ENCODE results near the gene C3orf20. TPM values are rescaled to one million over a fixed set of nuclear protein-coding genes. Genes with fewer than 3 reads are reported as not detected.

The C3orf20 gene
- total and polyA plus RNA-seq, 4 experiments from 2014 or later, result 0.38 to 0.44 TPM; not detected in 2

DNA sequence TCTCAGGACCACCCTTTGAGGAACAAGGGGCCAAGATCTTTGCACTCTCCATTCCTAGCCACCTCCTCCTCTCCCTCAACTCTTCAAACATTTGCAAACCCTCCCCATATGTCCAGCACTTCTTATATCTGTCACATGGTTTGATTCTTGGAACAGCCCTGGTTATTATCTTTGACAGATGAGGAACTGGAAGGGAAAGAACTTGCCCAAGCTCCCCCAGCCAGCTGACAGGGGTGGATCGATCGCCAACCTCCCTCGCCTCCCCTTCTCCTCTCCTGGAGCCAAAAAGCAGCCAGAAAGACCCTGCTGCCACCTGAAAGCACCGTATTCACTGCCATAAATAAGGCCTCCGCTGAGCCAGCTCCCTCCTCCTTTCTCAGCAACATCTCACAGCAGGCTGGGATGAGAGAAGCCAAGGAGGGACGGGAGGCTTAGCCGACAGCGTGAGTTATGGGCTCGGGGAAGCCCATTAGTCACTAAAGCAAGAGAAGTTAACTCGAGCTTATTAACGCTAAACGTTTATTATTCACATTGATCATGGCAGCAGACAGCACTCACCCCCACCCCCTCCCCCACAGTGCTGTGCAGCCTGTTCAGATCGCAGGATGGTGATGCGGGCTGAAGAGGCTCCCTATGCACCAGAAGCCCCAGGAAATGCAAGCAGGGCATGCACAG, 121.6 kb downstream of the C3orf20 start:
- Mint-ChIP-seq H3K9me3 (peaks cover 0 to 5% (median 0%) of the 10 kb centered on the region in 8 donors), H3K27ac (peak overlapping the region in 1 of 7 donors; percentile 48), H3K36me3 (no peaks in the 10 kb centered on the region), H3K4me3 (no peak overlapping the region), H3K27me3 (peaks cover 2 to 7% of the 10 kb centered on the region in 2 donors), H3K4me1 (no peaks in the 10 kb centered on the region)
- intact Hi-C loops (cut with micrococcal nuclease), result no loop called here
- H3K4me1 ChIP-seq (ENCODE audit: insufficient read depth, low read length), result no peaks in the 10 kb centered on the region
- no peak overlapping the region for H3K4me3 ChIP-seq (ENCODE audit: low read length in 2 of 2)
- ChIA-PET POLR2A (ENCODE audit: partially characterized antibody) (no interaction called here), CTCF (ENCODE audit: partially characterized antibody) (interaction anchor here (0.8 kb wide), 1 partner anchor 125 kb away, joined by 3 read pairs; no protein-coding TSS in a partner anchor)
- H3K9me3 ChIP-seq (ENCODE audit: control insufficient read depth in 1 of 2, low read length in 2 of 2), result no peaks in the 10 kb centered on the region
- H3K27ac ChIP-seq (ENCODE audit: low read depth, low read length), result no peak overlapping the region
- no peaks in the 10 kb centered on the region for H3K36me3 ChIP-seq (ENCODE audit: insufficient read depth, low read length)
- DNase-seq, result no peak
- no peaks in the 10 kb centered on the region for H3K27me3 ChIP-seq (ENCODE audit: insufficient read depth, low read length)

DNA sequence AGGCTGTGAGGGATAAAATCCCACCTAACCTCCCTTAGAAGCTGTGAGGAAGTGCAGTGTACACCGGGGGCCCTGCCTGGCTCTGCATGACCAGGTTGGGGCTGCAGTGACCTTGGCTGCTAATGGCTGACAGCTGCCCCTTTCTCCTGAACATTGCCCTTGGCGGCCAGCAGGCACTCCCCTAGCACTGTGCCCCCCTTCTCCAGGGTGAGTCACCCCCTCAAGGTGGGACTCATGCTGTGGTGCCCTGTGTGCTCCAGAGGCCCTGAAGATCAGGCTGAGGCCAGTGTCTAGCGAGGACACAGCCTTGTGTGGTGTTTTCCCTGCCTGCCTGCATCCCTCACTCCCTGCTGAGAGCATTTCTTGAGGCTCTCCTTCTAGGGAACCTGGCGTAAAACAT, 122.8 kb downstream of the C3orf20 start:
- Histone ChIP-seq H3K9me3 (ENCODE audit: control insufficient read depth in 1 of 2, low read length in 2 of 2) (no peaks in the 10 kb centered on the region), H3K4me3 (ENCODE audit: low read length in 2 of 2) (no peak overlapping the region), H3K27ac (ENCODE audit: low read depth, low read length) (no peak overlapping the region), H3K27me3 (ENCODE audit: insufficient read depth, low read length) (no peaks in the 10 kb centered on the region), H3K4me1 (ENCODE audit: insufficient read depth, low read length) (no peaks in the 10 kb centered on the region), H3K36me3 (ENCODE audit: insufficient read depth, low read length) (no peaks in the 10 kb centered on the region)
- Mint-ChIP-seq H3K4me1 (no peaks in the 10 kb centered on the region), H3K27ac (no peak overlapping the region), H3K27me3 (peaks cover 2 to 6% of the 10 kb centered on the region in 2 donors), H3K4me3 (no peak overlapping the region), H3K36me3 (no peaks in the 10 kb centered on the region), H3K9me3 (peaks cover 0 to 5% (median 0%) of the 10 kb centered on the region in 8 donors)
- ChIA-PET POLR2A (ENCODE audit: partially characterized antibody) (no interaction called here), CTCF (ENCODE audit: partially characterized antibody) (no interaction called here)
- intact Hi-C loops (cut with micrococcal nuclease), result no loop called here
- DNase-seq, result no peak

DNA sequence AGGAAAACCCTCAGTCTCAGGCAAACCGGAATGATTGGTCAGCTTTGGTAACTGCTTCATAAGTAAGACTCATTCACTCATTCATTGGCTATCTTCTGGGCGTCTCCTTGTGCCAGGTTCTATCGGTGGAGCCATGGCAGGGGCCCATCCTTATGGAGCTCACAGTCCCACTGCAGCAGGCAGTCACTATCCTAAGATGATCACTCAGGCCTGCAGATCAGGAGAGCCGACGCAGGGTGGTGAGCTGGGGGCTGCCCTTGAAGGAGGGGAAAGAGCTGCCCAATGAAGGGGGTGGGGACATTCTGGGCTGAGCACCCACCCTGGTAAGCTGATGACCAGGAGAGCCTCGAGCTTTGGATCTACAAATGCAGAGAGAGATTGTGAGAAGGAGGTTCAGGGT, 123.3 kb downstream of the C3orf20 start:
- Histone ChIP-seq H3K36me3 (ENCODE audit: insufficient read depth, low read length) (no peaks in the 10 kb centered on the region), H3K4me1 (ENCODE audit: insufficient read depth, low read length) (no peaks in the 10 kb centered on the region), H3K27me3 (ENCODE audit: insufficient read depth, low read length) (no peaks in the 10 kb centered on the region), H3K27ac (ENCODE audit: low read depth, low read length) (no peak overlapping the region), H3K4me3 (ENCODE audit: low read length in 2 of 2) (no peak overlapping the region), H3K9me3 (ENCODE audit: control insufficient read depth in 1 of 2, low read length in 2 of 2) (no peaks in the 10 kb centered on the region)
- peaks cover 0 to 5% (median 0%) of the 10 kb centered on the region in 8 donors for H3K9me3 Mint-ChIP-seq
- POLR2A ChIA-PET (ENCODE audit: partially characterized antibody), result no interaction called here
- H3K4me3 Mint-ChIP-seq, result no peak overlapping the region
- peaks cover 2 to 6% of the 10 kb centered on the region in 2 donors for H3K27me3 Mint-ChIP-seq
- no peak overlapping the region for H3K27ac Mint-ChIP-seq
- H3K4me1 Mint-ChIP-seq, result no peaks in the 10 kb centered on the region
- intact Hi-C loops (cut with micrococcal nuclease), result no loop called here
- no peaks in the 10 kb centered on the region for H3K36me3 Mint-ChIP-seq
- no peak for DNase-seq
- CTCF ChIA-PET (ENCODE audit: partially characterized antibody), result no interaction called here

DNA sequence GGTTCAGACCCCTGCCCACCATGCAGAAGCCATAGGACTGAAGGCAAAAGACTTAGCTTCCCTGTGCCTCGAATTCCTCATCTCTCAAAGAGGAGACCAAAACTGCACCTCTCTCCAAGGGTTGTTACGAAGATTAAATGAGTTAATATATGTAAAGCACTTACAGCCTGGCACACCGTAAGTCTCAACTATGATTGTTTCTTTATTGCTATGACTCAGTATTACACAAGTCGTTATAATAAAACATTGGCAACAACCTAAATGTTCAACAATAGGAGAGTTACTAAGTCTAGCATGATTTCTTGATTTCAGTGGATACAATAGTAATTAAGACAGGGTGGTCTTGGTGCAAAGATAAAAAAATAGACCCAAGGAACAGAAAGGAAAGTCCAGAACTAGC, 124.2 kb downstream of the C3orf20 start:
- intact Hi-C loops (cut with micrococcal nuclease), result no loop called here
- Histone ChIP-seq H3K4me3 (ENCODE audit: low read length in 2 of 2) (no peak overlapping the region), H3K9me3 (ENCODE audit: control insufficient read depth in 1 of 2, low read length in 2 of 2) (no peaks in the 10 kb centered on the region), H3K36me3 (ENCODE audit: insufficient read depth, low read length) (no peaks in the 10 kb centered on the region), H3K27ac (ENCODE audit: low read depth, low read length) (no peak overlapping the region), H3K27me3 (ENCODE audit: insufficient read depth, low read length) (no peaks in the 10 kb centered on the region), H3K4me1 (ENCODE audit: insufficient read depth, low read length) (no peaks in the 10 kb centered on the region)
- H3K36me3 Mint-ChIP-seq, result no peaks in the 10 kb centered on the region
- peaks cover 5 to 7% of the 10 kb centered on the region in 2 donors for H3K27me3 Mint-ChIP-seq
- ChIA-PET CTCF (ENCODE audit: partially characterized antibody) (no interaction called here), POLR2A (ENCODE audit: partially characterized antibody) (no interaction called here)
- peaks cover 0 to 5% (median 0%) of the 10 kb centered on the region in 8 donors for H3K9me3 Mint-ChIP-seq
- no peak overlapping the region for H3K4me3 Mint-ChIP-seq
- DNase-seq, result no peak
- no peaks in the 10 kb centered on the region for H3K4me1 Mint-ChIP-seq
- no peak overlapping the region for H3K27ac Mint-ChIP-seq

DNA sequence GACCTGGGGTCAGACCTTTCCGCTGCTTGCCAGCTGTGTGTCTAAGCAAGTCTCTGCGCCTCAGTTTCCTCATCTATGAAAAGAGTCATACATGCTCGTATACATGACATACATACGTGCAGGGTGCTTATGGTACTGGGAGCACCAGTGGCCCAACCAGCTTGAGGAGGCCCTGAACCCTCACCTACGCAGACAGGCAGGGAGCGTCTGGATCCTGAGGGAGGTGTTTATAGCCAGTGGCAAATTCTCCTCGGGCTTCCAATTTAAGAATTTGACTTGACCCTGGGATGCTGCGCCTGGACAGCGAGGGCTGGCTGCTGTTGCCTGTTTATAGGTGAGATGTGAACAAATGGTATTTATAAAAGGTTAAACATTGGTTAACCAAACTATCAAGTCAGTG, 126.1 kb downstream of the C3orf20 start:
- no peaks in the 10 kb centered on the region for H3K9me3 ChIP-seq (ENCODE audit: control insufficient read depth in 1 of 2, low read length in 2 of 2)
- no peaks in the 10 kb centered on the region for H3K36me3 ChIP-seq (ENCODE audit: insufficient read depth, low read length)
- peaks cover 0 to 1% (median 0%) of the 10 kb centered on the region in 4 donors for H3K4me1 Mint-ChIP-seq
- intact Hi-C loops (cut with micrococcal nuclease), result no loop called here
- ChIA-PET POLR2A (ENCODE audit: partially characterized antibody) (no interaction called here), CTCF (ENCODE audit: partially characterized antibody) (no interaction called here)
- H3K27me3 Mint-ChIP-seq, result peaks cover 9 to 14% of the 10 kb centered on the region in 2 donors
- H3K27me3 ChIP-seq (ENCODE audit: insufficient read depth, low read length), result no peaks in the 10 kb centered on the region
- peaks cover 0 to 7% (median 0%) of the 10 kb centered on the region in 8 donors for H3K9me3 Mint-ChIP-seq
- no peak overlapping the region for H3K4me3 Mint-ChIP-seq
- no peak for DNase-seq
- H3K4me3 ChIP-seq (ENCODE audit: low read length in 2 of 2), result no peak overlapping the region
- H3K27ac Mint-ChIP-seq, result no peak overlapping the region
- no peaks in the 10 kb centered on the region for H3K36me3 Mint-ChIP-seq
- no peak overlapping the region for H3K27ac ChIP-seq (ENCODE audit: low read depth, low read length)
- no peaks in the 10 kb centered on the region for H3K4me1 ChIP-seq (ENCODE audit: insufficient read depth, low read length)

DNA sequence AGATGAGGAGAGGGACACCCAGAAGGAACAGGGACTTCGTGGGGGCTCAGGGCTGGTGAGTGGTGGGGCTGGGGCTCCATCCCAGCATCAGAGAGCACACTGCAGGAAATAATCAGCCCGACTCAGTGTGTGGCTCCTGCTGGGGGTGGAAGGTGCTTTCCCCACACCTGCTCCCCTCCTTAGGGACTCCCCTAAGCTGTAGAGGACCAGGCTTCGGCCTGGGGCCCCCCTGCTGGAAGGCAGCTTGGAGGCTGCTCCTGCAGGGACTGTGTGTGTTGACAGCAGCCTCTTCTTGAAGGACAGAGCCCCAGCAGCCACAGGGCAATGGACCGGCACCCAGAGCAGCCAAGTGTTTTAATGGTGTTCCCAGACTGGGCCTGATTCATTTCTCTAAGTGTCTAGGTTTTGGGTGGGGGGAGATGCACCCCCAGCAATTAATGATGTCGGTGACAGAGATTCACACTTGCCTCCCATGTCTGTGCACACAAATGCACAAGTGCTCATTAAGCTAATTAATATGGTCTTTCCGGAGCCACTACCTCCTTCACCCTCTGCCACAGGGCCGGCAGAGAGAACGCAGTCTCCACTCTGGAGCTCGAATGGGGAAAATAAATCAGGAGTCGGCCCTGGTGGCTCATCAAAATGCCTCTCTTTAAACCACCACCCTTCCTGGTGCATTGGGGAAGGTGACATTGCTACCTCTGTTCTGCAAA, 126.9 kb downstream of the C3orf20 start:
- DNase-seq, result no peak
- Histone ChIP-seq H3K27ac (ENCODE audit: low read depth, low read length) (no peak overlapping the region), H3K27me3 (ENCODE audit: insufficient read depth, low read length) (no peaks in the 10 kb centered on the region), H3K9me3 (ENCODE audit: control insufficient read depth in 1 of 2, low read length in 2 of 2) (no peaks in the 10 kb centered on the region), H3K4me1 (ENCODE audit: insufficient read depth, low read length) (no peaks in the 10 kb centered on the region), H3K36me3 (ENCODE audit: insufficient read depth, low read length) (no peaks in the 10 kb centered on the region), H3K4me3 (ENCODE audit: low read length in 2 of 2) (no peak overlapping the region)
- peaks cover 0 to 7% (median 0%) of the 10 kb centered on the region in 8 donors for H3K9me3 Mint-ChIP-seq
- peaks cover 11 to 14% of the 10 kb centered on the region in 2 donors for H3K27me3 Mint-ChIP-seq
- intact Hi-C loops (cut with micrococcal nuclease), result no loop called here
- H3K36me3 Mint-ChIP-seq, result no peaks in the 10 kb centered on the region
- H3K27ac Mint-ChIP-seq, result no peak overlapping the region
- H3K4me1 Mint-ChIP-seq, result peaks cover 0 to 1% (median 0%) of the 10 kb centered on the region in 4 donors
- CTCF ChIA-PET (ENCODE audit: partially characterized antibody), result no interaction called here
- no peak overlapping the region for H3K4me3 Mint-ChIP-seq
- POLR2A ChIA-PET (ENCODE audit: partially characterized antibody), result no interaction called here

DNA sequence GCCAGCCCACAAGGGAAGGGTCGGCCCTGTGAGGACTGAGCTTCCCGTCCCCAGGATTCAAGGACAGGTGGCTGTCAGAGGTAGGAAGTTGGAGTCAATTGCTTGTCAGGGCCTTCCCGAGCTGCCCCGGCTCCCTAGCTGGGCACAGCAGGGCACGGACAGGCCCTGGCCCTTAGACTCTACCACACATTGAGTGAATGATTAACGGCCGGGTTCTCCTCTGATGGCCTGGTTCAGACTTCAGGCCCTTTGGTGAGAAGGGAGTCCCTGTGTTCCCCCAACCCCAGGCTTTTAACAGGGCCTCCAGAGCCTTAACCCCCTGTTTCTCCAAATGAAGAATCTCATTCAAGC, 127.4 kb downstream of the C3orf20 start:
- Mint-ChIP-seq H3K4me3 (no peak overlapping the region), H3K27me3 (peaks cover 12 to 15% of the 10 kb centered on the region in 2 donors), H3K36me3 (no peaks in the 10 kb centered on the region), H3K27ac (no peak overlapping the region), H3K9me3 (peaks cover 0 to 7% (median 0%) of the 10 kb centered on the region in 8 donors), H3K4me1 (peaks cover 0 to 1% (median 0%) of the 10 kb centered on the region in 4 donors)
- Histone ChIP-seq H3K4me1 (ENCODE audit: insufficient read depth, low read length) (no peaks in the 10 kb centered on the region), H3K27ac (ENCODE audit: low read depth, low read length) (no peak overlapping the region), H3K36me3 (ENCODE audit: insufficient read depth, low read length) (no peaks in the 10 kb centered on the region), H3K27me3 (ENCODE audit: insufficient read depth, low read length) (no peaks in the 10 kb centered on the region), H3K9me3 (ENCODE audit: control insufficient read depth in 1 of 2, low read length in 2 of 2) (no peaks in the 10 kb centered on the region), H3K4me3 (ENCODE audit: low read length in 2 of 2) (no peak overlapping the region)
- DNase-seq, result no peak
- intact Hi-C loops (cut with micrococcal nuclease), result no loop called here
- CTCF ChIA-PET (ENCODE audit: partially characterized antibody), result no interaction called here
- POLR2A ChIA-PET (ENCODE audit: partially characterized antibody), result no interaction called here
